ENCODE results near the gene PHETA1.

PHETA1 gene

DNA sequence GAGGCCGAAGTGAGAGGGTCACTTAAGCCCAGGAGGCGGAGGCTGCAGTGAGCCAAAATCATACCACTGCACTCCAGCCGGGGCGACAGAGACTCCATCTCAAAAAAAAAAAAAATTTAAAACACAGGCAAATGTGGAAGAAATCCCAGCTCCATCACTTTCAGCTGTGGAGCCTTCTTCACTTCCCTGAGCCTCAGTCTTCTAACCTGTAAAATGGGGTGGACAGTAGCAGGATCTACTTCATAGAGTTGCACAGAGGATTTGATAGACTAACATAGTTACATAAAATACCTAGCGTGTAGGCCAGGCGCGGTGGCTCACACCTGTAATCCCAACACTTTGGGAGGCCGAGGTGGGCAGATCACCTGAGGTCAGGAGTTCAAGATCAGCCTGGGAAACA, 26.5 kb downstream of the PHETA1 start:
- TF ChIP-seq, protein P1, sequence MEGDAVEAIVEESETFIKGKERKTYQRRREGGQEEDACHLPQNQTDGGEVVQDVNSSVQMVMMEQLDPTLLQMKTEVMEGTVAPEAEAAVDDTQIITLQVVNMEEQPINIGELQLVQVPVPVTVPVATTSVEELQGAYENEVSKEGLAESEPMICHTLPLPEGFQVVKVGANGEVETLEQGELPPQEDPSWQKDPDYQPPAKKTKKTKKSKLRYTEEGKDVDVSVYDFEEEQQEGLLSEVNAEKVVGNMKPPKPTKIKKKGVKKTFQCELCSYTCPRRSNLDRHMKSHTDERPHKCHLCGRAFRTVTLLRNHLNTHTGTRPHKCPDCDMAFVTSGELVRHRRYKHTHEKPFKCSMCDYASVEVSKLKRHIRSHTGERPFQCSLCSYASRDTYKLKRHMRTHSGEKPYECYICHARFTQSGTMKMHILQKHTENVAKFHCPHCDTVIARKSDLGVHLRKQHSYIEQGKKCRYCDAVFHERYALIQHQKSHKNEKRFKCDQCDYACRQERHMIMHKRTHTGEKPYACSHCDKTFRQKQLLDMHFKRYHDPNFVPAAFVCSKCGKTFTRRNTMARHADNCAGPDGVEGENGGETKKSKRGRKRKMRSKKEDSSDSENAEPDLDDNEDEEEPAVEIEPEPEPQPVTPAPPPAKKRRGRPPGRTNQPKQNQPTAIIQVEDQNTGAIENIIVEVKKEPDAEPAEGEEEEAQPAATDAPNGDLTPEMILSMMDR (IDR thresholded peaks at IDR 0.05), result no peak

DNA sequence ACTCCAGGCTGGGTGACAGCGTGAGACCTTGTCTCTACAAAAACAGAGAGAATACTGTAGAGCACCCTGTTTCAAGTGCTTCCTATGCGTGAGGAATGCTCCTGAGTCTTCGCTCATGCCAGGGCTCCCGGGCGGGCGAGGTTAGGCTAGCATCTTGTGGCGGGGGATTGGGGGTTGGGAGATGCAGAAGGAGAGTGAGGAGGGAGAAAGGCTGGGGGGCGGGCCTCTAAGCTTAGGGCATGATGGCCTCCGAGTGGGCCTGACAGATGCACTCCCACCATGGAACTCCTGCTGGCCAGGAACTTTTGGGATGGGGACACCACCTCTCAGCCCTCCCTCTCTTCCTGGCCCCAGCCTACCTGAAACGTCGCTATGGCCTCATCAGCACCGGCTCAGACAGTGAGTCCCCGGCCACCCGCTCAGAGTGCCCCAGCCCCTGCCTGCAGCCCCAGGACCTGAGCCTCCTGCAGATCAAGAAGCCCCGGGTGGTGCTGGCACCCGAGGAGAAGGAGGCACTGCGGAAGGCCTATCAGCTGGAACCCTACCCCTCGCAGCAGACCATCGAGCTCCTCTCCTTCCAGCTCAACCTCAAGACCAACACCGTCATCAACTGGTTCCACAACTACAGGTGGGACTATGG, 27.3 kb downstream of the PHETA1 start:
- TF ChIP-seq, protein P1 (IDR thresholded peaks at IDR 0.05), result no peak

DNA sequence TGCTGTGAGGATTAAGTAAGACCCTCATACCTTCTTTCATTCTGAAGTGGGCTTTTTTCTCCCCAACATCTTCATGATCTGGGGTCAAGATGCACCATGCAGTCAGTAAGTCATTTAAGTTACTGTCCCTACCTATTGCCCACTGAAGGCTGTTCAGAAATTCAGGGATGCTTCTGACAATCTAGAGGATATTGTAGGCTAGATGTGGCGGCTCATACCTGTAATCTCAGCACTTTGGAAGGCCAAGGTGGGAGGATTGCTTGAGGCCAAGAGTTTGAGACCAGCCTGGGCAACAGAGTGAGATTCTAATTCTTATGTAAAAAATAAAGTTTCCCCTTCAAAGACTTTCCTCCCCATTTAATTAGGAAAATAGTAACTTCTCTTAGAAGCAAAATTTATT, 28.7 kb downstream of the PHETA1 start:
- TF ChIP-seq, protein P1 (IDR thresholded peaks at IDR 0.05), result no peak

DNA sequence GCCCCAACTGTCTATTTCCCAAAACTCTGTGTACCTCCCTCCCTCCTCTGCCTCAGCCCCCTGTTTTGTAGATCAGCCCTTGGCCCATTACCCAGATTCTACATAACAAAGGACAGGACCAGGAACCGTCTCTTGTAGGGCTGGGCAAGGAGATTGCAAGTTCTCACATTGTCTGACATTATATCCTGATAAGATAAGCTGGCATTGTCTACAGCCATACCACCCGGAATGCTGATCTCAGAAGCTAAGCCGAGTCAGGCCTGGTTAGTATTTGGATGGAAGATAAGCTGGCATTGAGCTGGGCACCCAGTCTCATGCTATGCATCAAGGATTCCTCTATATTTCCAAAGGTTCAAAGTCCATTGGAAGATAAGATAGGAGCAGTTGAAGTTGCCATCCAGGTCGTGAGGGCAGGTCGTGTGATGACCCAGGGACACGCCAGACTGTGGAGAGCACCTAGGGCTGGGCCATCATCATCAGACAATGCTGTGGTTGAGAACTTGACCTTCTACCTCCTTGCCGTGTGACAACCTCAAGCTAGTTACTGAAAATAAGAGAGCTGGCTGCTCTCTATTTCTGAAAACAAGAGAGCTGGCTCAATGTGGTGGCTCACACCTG, 29.5 kb downstream of the PHETA1 start:
- TF ChIP-seq, protein P1 (IDR thresholded peaks at IDR 0.05), result no peak

DNA sequence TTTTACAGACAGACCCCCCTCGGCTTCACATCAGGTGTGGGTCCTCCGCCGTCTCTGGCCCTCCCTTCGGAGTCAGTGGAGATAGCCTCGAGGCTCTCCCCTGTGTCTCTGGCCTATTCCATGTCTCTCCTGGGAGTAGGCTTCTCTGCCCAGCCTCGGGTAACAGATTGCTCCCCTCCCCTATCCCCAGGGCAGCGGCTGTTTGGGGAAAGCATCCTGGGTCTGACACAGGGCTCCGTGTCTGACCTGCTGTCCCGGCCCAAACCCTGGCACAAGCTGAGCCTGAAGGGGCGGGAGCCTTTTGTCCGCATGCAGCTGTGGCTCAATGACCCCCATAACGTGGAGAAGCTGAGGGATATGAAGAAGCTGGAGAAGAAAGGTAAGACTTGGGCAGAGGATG, 30.8 kb downstream of the PHETA1 start:
- TF ChIP-seq, protein P1 (IDR thresholded peaks at IDR 0.05), result no peak

DNA sequence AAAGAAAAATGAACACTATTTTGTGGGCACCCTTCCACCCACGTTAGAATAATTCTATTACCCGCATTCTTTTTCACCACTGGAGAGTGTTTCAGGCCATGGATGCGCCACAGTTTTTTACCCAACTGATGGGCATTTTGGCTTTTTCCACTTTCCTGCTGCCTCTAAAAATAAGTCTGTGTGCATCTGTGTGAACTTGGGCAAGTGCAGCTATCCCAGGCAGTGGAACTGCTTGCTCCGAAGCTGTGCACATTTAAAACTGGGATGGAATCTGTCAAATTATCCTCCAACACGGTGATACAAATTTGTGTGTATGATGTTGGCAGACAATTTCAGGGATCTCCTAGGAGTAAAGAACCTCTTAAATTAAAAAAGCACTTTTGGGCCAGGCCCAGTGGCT, 31.5 kb downstream of the PHETA1 start:
- TF ChIP-seq, protein P1 (IDR thresholded peaks at IDR 0.05), result no peak

DNA sequence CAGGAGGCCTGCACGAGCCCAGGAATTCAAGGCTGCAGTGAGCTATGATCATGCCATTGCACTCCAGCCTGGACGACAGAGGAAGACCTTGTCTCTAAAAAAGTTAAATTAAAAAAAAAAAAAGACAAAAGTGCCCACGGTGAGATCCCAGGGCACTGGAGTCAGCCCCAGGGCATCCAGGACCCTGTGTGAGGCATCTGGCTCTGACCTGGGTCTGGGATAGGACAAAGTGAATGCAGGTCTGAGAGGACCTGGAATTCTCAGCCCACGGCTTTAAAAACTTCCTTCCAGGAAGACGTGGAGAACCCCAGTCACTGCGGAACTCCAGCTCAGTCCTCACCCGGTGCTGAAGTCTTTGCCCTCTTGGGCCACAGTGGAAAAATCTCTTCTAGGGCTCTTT, 33.1 kb downstream of the PHETA1 start:
- TF ChIP-seq, protein P1 (IDR thresholded peaks at IDR 0.05), result no peak
